Activated T-helper 1 cell treated with anti-CD3 and anti-CD28 coated beads, Interleukin-12 subunit alpha, Interleukin-12 subunit beta, Interleukin-2, Interleukin-4 antibody, amounts not matched to agents 30 ng/mL and 10 ng/mL and 1 ng/mL, durations not matched to agents 14 hours and 24 hours and 36 hours (primary cell): ENCODE measurements around the gene B3GAT1. TPM values are rescaled to one million over a fixed set of nuclear protein-coding genes. Genes with fewer than 3 reads are reported as not detected.

Source experiments
- DNase-seq: peaks from one replicate; pipeline ENCODE4 v3.0.0; 2021; ENCODE audit warnings: low spot score
- H3K27ac Mint-ChIP-seq: one replicate; pipeline ENCODE4 v1.8.0; 2021; ENCODE audit warnings: mild to moderate bottlenecking, mixed read lengths
- H3K27me3 Mint-ChIP-seq: one replicate; pipeline ENCODE4 v1.8.0; 2022; ENCODE audit warnings: mild to moderate bottlenecking, moderate library complexity, mixed read lengths; ENCODE audit not compliant: insufficient read depth
- H3K36me3 Mint-ChIP-seq: one replicate; pipeline ENCODE4 v1.8.0; 2021; ENCODE audit warnings: low read depth, mixed read lengths
- H3K4me1 Mint-ChIP-seq: one replicate; pipeline ENCODE4 v1.8.0; 2021; ENCODE audit warnings: low read depth, mixed read lengths
- H3K4me3 Mint-ChIP-seq: one replicate; pipeline ENCODE4 v1.8.0; 2021; ENCODE audit warnings: mild to moderate bottlenecking, moderate library complexity, mixed read lengths
- H3K9me3 Mint-ChIP-seq: one replicate; pipeline ENCODE4 v1.8.0; 2021; ENCODE audit warnings: mixed read lengths
- intact Hi-C: fragments of 100-400 bp; cut with micrococcal nuclease; formaldehyde crosslinking; loops from one replicate; pipeline ENCODE4 v1.15.1; 2024
- total RNA-seq: library from RNA; stranded (reverse); gene quantifications from 2 replicates; pipeline ENCODE4 v1.2.3, GENCODE V29; 2022

B3GAT1 gene
- total RNA-seq, 1 donor from 2014 or later = 0.13 TPM

DNA sequence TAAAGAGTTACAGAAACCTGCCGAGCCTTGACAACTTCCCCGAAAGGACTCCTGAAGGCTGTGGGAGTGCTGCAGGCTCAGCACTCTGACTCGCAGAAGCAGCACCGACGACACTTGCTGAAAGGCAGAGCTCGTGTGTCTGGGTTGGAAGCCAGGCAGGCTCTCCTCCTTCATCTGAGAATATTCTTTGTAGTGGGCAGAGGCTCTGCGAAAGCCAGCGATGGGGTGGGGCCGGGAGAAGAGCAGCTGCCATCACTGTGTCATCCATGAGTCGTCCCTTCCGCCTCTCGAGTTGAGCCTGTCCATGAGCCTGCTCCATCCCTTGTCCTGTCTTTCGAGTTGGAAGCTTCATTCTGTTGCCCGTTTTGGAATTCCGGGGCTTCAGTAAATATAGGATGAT is 68.4 kb downstream of the B3GAT1 start:
- no peak for DNase-seq
- Mint-ChIP-seq H3K4me1 (no peaks in the 10 kb centered on the region), H3K36me3 (no peaks in the 10 kb centered on the region), H3K27ac (no peak overlapping the region), H3K27me3 (no peaks in the 10 kb centered on the region), H3K4me3 (no peak overlapping the region), H3K9me3 (no peaks in the 10 kb centered on the region)
- intact Hi-C loops = no loop called here

DNA sequence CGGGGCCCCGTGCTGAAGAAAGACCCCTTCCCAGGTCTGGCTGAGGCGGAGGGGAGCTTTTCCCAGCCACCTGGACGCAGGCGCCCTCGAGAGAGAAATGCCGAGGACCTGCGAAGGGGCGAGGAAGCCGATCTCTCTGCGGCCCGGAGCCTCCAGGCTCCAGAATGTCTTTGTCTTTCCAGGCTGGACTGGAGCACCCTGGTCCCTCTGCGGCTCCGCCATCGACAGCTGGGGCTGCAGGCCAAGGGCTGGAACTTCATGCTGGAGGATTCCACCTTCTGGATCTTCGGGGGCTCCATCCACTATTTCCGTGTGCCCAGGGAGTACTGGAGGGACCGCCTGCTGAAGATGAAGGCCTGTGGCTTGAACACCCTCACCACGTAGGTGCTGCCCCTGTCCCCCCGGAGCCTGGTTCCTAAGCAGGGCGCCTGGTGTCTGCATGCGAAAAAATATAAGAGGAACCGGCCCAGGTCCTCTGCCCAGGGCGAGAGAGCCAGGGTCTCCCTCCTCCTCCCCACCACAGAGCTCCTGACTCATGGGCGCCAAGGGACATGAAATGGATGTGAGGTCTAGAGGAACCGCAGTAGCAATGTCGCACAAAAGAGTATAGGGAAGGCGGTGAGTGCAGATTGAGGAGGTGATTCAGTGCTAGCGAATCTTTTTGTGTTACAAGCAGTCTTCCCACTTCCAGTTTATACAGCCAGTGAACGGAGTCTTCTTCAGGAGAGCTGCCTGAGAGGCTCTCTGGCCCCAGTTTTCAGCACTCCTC is 69.3 kb downstream of the B3GAT1 start:
- H3K27me3 Mint-ChIP-seq = no peaks in the 10 kb centered on the region
- H3K36me3 Mint-ChIP-seq = no peaks in the 10 kb centered on the region
- no peaks in the 10 kb centered on the region for H3K9me3 Mint-ChIP-seq
- no peak overlapping the region for H3K4me3 Mint-ChIP-seq
- no peaks in the 10 kb centered on the region for H3K4me1 Mint-ChIP-seq
- DNase-seq = no peak
- intact Hi-C loops = no loop called here
- no peak overlapping the region for H3K27ac Mint-ChIP-seq

- H3K4me3 Mint-ChIP-seq = no peak overlapping the region
- DNase-seq = no peak
- no peak overlapping the region for H3K27ac Mint-ChIP-seq
- no peaks in the 10 kb centered on the region for H3K9me3 Mint-ChIP-seq
- intact Hi-C loops = no loop called here
- H3K27me3 Mint-ChIP-seq = no peaks in the 10 kb centered on the region
- H3K4me1 Mint-ChIP-seq = no peaks in the 10 kb centered on the region
- no peaks in the 10 kb centered on the region for H3K36me3 Mint-ChIP-seq
Observed at GRCh38 chr11:134341805-134342571, 70.1 kb downstream of the B3GAT1 start.

- Mint-ChIP-seq H3K4me1 (no peaks in the 10 kb centered on the region), H3K27ac (no peak overlapping the region), H3K27me3 (no peaks in the 10 kb centered on the region), H3K4me3 (no peak overlapping the region), H3K36me3 (no peaks in the 10 kb centered on the region), H3K9me3 (no peaks in the 10 kb centered on the region)
- DNase-seq = no peak
- intact Hi-C loops = no loop called here
Observed at GRCh38 chr11:134340354-134340964, 71.6 kb downstream of the B3GAT1 start.

DNA sequence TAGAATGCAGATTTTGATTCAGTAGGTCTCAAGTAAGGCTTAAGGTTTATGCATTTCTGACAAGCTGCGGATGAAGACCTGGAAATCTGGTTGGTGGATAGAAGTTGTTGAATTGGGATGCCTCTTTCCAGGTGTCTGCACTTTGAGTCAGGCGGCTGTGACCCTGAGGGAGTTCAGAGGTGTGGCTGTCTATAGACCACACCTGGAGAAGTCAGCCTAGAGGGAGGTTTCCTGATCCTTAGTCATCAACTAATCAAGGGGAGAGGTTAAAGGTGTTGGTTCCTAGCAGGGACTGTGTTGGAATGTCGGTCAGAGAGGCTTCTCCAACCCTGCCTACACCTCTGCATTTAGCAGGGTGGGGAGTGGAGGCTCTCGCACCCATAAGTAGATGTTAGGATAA is 72.3 kb downstream of the B3GAT1 start:
- Mint-ChIP-seq H3K9me3 (no peaks in the 10 kb centered on the region), H3K4me1 (no peaks in the 10 kb centered on the region), H3K4me3 (no peak overlapping the region), H3K36me3 (no peaks in the 10 kb centered on the region), H3K27me3 (peaks cover 3% of the 10 kb centered on the region), H3K27ac (no peak overlapping the region)
- DNase-seq = no peak
- intact Hi-C loops = loop anchor here (10.0 kb wide), 1 partner anchor 305 kb away; no protein-coding TSS in a partner anchor

- no peaks in the 10 kb centered on the region for H3K36me3 Mint-ChIP-seq
- H3K4me3 Mint-ChIP-seq = no peak overlapping the region
- H3K9me3 Mint-ChIP-seq = no peaks in the 10 kb centered on the region
- intact Hi-C loops = loop anchor here (10.0 kb wide), 1 partner anchor 304 kb away; no protein-coding TSS in a partner anchor
- H3K27me3 Mint-ChIP-seq = peaks cover 8% of the 10 kb centered on the region
- H3K27ac Mint-ChIP-seq = no peak overlapping the region
- no peak for DNase-seq
- H3K4me1 Mint-ChIP-seq = peaks cover 4% of the 10 kb centered on the region
Observed at GRCh38 chr11:134338654-134339053, 73.4 kb downstream of the B3GAT1 start.

DNA sequence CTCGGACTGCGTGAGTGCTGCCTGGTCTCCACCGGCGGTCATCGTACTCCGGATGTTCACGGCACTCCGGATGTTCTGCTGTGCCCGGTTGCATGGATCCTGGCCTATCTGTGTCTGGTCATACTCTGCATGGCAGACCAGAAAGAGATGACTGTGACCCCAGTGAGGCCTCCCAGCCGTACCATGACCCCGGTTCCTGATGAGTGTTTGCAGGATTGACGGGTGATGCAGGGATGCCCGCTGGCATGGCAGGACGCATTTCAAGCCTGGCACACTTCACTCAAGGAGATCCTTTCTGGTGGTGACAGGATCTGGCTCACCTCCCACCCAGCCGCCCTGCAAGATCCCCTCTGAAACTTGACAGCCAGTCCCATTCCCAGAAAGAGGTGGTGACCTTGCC is 74.0 kb downstream of the B3GAT1 start:
- peaks cover 14% of the 10 kb centered on the region for H3K27me3 Mint-ChIP-seq
- no peaks in the 10 kb centered on the region for H3K36me3 Mint-ChIP-seq
- no peaks in the 10 kb centered on the region for H3K9me3 Mint-ChIP-seq
- intact Hi-C loops = loop anchor here (10.0 kb wide), 1 partner anchor 303 kb away; no protein-coding TSS in a partner anchor
- DNase-seq = no peak
- peaks cover 8% of the 10 kb centered on the region for H3K4me1 Mint-ChIP-seq
- H3K4me3 Mint-ChIP-seq = no peak overlapping the region
- no peak overlapping the region for H3K27ac Mint-ChIP-seq

DNA sequence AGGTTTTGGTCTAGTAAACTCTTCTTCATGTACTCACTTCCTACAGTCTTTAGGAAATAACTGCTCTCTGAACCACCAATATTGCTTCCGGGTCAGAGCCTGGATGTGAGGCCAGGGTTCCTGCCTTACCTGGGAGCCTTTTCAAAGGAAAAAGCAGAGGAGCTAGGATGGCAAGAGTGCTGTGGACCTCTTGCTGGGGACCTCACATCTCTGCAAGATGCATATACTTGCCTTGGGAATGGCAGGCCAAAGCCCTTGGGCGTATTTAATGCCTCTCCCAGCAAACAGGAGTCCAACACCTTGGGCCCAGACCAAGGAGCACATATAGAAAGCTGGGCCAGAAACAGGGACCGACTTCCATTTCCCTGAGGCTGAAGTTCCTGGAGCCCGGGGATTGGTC is 75.0 kb downstream of the B3GAT1 start:
- intact Hi-C loops = loop anchor here (10.0 kb wide), 1 partner anchor 302 kb away; no protein-coding TSS in a partner anchor

DNA sequence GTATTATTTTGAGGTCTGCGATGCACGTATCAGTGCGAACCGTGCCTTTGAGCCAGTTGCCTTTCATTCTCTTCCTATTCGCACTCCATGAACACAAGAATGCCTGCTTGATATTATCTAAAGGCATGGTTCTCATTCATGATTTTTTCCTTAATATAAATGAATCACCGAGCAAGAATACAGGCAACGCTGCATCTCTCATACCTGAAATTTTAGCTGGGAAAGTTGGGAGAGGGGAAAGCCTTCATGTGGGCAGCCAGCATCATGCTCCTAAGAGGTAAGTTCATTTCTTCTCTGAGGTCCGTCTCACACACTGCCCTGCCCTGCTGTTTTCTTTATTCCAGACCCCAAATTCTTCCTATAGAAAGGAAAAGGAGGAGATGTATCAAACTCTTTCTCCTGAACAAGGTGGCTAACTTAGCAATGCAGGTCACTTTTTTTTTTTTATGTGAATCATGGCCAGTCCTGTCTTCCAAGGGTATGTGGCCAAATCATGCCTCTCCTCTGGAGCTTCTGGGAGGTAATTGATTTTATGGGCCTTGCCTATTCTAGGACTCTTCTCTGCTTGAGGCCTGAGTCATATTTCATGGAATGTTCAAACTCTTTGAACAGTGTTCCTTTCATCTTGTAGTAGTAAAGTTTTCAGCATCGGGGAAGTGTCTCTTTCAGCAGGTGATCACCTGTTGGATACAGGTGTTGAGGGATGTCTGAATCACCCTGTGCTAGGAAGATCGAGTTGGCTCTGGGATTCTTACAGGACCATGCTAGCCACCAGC is 77.1 kb downstream of the B3GAT1 start:
- peaks cover 2% of the 10 kb centered on the region for H3K36me3 Mint-ChIP-seq
- peaks cover 24% of the 10 kb centered on the region for H3K4me1 Mint-ChIP-seq
- H3K27ac Mint-ChIP-seq = no peak overlapping the region
- intact Hi-C loops = loop anchor here (5.0 to 10.0 kb wide), 2 partner anchors 300 to 378 kb away; partner anchors contain the start of gene IGSF9B
- DNase-seq = no peak
- H3K9me3 Mint-ChIP-seq = no peaks in the 10 kb centered on the region
- no peak overlapping the region for H3K4me3 Mint-ChIP-seq
- peaks cover 34% of the 10 kb centered on the region for H3K27me3 Mint-ChIP-seq

More for the DNA sequence above, 75.0 kb downstream of the B3GAT1 start:
- no peaks in the 10 kb centered on the region for H3K9me3 Mint-ChIP-seq
- DNase-seq = no peak
- H3K4me3 Mint-ChIP-seq = no peak overlapping the region
- H3K27me3 Mint-ChIP-seq = peaks cover 21% of the 10 kb centered on the region
- no peak overlapping the region for H3K27ac Mint-ChIP-seq
- peaks cover 14% of the 10 kb centered on the region for H3K4me1 Mint-ChIP-seq
- H3K36me3 Mint-ChIP-seq = no peaks in the 10 kb centered on the region

- no peaks in the 10 kb centered on the region for H3K9me3 Mint-ChIP-seq
- peaks cover 2% of the 10 kb centered on the region for H3K36me3 Mint-ChIP-seq
- peak overlapping the region; percentile 37 for H3K4me3 Mint-ChIP-seq
- intact Hi-C loops = loop anchor here (5.0 to 10.0 kb wide), 2 partner anchors 299 to 377 kb away; partner anchors contain the start of gene IGSF9B
- H3K4me1 Mint-ChIP-seq = peaks cover 24% of the 10 kb centered on the region
- peaks cover 36% of the 10 kb centered on the region for H3K27me3 Mint-ChIP-seq
- DNase-seq = no peak
- no peak overlapping the region for H3K27ac Mint-ChIP-seq
Observed at GRCh38 chr11:134333946-134334345, 78.1 kb downstream of the B3GAT1 start.

GRCh38 chr11:134333312-134333711 is 78.7 kb downstream of the B3GAT1 start:
- Mint-ChIP-seq H3K4me3 (peak overlapping the region; percentile 83), H3K27me3 (peaks cover 36% of the 10 kb centered on the region), H3K9me3 (no peaks in the 10 kb centered on the region), H3K27ac (no peak overlapping the region), H3K36me3 (peaks cover 2% of the 10 kb centered on the region), H3K4me1 (peaks cover 24% of the 10 kb centered on the region)
- no peak for DNase-seq
- intact Hi-C loops = loop anchor here (5.0 to 10.0 kb wide), 2 partner anchors 299 to 376 kb away; partner anchors contain the start of gene IGSF9B

DNA sequence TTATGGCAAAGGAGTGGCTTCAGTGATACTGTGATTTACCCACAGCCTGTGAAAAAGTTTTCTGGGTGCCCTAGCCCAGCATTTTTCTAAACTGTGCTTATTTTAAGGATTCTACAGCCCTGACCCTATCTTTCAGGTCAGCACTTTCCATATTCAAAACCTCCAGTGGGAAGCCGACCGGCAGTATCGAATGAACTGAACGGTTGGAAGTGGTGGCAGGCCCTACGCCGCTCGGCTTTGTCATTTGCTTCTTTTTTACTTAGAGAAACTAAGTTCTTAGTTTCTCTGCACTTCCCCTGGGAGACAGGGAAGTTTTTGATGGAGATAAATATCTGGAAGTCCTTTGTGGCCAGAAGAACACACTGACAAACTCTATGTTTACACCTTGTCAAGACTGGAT is 79.3 kb downstream of the B3GAT1 start:
- Mint-ChIP-seq H3K9me3 (no peaks in the 10 kb centered on the region), H3K4me3 (peak overlapping the region; percentile 83), H3K4me1 (peaks cover 24% of the 10 kb centered on the region), H3K36me3 (peaks cover 2% of the 10 kb centered on the region), H3K27me3 (peaks cover 38% of the 10 kb centered on the region), H3K27ac (peak overlapping the region; percentile 59)
- intact Hi-C loops = loop anchor here (1.0 to 10.0 kb wide), 3 partner anchors 17 to 375 kb away; partner anchors contain the start of gene IGSF9B
- DNase-seq = no peak
